Measurements from ENCODE around the gene ATF2.
"Not testable (repeated sequence)": the region's sequence is repeated elsewhere in the genome, so short reads cannot be mapped to it uniquely, and the experiment has no call there.

The ATF2 gene

DNA sequence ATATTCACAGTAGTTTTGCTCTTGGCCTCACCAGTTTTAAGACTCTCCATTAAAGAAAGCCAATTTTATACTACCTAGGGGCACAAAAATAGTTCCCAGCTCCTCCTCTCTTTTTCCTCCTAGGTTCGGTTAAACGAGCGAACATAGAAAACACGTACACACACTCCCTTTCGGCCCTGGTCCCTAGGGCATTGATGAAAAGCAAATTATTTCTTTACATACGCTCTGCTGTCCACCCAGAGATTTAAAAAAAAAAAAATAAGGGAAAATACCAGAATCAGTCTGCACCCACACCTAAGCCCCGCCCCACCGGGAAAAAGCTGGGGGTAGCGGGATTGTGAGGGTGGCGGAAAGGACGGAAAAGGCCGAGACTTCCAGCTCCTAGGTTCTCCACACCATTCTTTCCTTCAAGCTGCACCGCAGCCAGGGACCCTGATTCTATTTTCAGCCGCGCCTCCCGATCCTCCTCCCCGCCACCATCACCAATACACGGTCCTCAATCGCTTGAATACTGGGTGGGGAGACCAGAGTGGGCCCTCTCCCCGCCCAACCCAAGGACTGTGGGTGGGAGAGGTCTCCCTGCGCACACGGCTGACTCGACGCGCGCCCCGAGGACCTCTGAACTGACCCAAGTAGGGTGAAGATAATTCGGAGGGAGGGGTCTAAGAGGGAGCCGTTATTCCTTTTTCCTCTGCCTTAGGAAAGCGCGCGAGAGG is 769 bp downstream of the ATF2 start:
- DNase-seq (ENCODE audit: extremely low spot score, insufficient read length, low read depth), result no peak
- FAIRE-seq, result peak; percentile 44

DNA sequence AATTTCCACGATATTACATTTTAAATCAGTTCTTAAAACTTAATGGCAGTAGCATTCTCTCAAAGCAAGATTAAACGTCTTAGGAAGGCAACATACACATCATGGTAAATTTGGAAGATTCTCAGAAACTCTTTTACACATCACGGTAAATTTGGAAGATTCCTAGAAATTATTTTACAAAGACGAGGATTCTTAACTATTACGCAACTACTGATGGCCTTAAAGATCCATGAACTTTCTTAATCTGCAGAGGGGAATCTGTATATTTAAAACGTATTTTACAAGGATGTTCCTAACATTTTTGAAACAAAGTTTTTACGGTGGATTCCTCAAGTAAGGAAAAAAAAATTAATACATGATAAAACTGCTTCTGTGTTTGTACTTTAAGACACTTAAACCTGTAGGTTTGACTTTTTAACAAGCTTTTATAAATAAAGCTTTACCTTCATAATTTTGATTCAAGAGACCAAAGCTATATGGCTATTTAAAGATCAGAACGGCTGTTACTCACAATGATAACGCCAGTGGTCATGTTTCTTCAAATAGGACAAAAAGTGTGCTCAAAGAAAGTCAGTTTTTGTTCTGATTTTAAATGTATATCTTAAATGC is 1.7 kb downstream of the ATF2 start:
- FAIRE-seq (no peak), DNase-seq (ENCODE audit: extremely low spot score, insufficient read length, low read depth) (no peak)

- DNase-seq (ENCODE audit: extremely low spot score, insufficient read length, low read depth), result no peak
- FAIRE-seq, result no peak
These were observed 3.8 kb downstream of the ATF2 start for GRCh38 chr2:175164235-175164634.

DNA sequence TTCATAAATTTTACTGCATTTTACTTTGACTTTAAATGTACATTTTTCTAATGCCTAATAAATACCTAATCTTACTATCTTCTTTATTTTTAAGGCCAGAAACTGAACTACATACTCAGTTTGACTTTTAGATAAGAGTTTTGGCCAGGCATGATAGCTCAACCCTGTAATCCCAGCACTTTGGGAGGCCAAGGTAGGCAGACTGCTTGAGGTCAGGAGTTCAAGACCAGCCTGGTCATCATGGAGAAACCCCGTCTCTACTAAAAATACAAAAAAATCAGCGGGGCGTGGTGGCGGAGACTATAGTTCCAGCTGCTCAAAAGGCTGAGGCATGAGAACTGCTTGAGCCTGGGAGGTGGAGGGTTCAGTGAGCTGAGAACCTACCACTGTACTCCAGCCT is 9.1 kb downstream of the ATF2 start:
- no peak for FAIRE-seq
- DNase-seq (ENCODE audit: extremely low spot score, insufficient read length, low read depth), result no peak

DNA sequence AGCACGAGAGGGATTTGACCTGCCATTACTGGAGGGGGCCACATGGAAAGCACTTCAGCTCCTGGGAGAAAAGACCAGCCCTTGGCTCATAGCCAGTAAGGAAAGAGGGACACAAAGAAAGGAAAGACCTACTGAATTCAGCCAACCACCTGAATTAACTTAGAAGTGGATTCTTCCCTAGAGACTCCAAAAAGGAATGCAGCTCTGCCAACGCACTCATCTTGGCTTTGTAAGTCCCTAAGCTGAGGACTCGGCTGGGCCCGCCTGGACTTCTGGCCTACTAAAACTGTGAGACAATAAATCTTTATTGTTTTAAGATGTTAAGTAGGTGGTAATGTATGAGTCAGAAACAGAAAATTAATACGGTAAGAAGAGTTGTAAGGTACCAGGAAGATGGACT is 11.5 kb downstream of the ATF2 start:
- DNase-seq (ENCODE audit: extremely low spot score, insufficient read length, low read depth) (no peak), FAIRE-seq (no peak)

- FAIRE-seq (peak; percentile 52), DNase-seq (ENCODE audit: extremely low spot score, insufficient read length, low read depth) (no peak)
These were observed 13.3 kb downstream of the ATF2 start for GRCh38 chr2:175154661-175155082.

- DNase-seq (ENCODE audit: extremely low spot score, insufficient read length, low read depth), result no peak
- no peak for FAIRE-seq
These were observed 15.8 kb downstream of the ATF2 start for GRCh38 chr2:175152242-175152641.

- no peak for FAIRE-seq
- no peak for DNase-seq (ENCODE audit: extremely low spot score, insufficient read length, low read depth)
These were observed 16.2 kb downstream of the ATF2 start for GRCh38 chr2:175151791-175152190.

DNA sequence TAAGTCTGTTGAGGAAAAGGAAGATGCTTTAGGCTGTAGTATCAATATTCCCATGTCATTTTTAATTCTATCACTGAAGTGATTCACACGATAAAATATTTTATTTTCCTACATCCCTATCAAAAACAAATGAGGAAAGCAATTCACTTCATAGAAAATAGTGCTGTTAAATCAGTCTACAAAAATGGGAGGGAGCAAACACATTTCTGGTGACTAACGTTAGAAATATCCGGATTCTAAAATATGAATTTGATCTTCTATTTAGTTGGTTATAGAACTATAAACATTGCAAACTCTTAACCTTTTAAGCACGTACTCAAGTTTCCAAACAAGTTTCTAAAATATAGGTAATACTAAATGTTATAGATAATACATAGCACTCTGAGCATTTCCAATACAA is 20.8 kb downstream of the ATF2 start:
- FAIRE-seq (no peak), DNase-seq (ENCODE audit: extremely low spot score, insufficient read length, low read depth) (no peak)

DNA sequence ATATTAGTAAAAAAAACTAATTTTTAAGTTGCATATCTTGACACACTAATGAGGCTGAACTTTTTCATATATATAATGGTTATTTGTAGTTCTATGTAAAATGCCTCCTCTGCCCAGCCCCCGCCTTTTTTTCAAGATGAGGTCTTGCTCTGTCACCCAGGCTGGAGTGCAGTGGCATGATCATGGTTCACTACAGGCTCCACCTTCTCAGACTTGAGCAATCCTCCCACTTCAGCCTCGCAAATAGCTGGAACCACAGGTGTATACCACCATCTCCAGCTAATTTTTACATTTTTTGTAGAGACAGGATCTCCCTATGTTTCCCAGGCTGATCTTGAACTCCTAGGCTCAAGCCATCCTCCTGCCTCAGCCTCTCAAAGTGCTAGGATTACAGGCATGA is 24.3 kb downstream of the ATF2 start:
- DNase-seq (ENCODE audit: extremely low spot score, insufficient read length, low read depth), result no peak
- FAIRE-seq, result no peak

DNA sequence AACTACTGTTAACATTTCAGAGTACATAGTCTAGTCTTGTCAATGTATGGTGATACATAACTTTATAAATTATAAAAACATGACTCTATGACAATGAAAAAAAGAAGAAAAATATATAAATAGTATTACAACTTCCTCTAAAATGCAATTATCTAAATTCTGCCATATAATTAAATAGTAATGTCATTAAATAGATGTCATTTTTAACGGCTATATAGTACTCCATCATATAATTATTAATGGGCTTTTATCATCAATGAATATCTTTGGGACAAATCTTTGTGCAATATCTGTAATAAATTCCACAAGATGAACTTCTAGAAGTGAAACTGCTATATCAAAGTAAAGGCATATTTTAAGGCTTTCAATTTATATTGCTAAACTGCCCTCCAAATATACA is 24.8 kb downstream of the ATF2 start:
- FAIRE-seq, result no peak

DNA sequence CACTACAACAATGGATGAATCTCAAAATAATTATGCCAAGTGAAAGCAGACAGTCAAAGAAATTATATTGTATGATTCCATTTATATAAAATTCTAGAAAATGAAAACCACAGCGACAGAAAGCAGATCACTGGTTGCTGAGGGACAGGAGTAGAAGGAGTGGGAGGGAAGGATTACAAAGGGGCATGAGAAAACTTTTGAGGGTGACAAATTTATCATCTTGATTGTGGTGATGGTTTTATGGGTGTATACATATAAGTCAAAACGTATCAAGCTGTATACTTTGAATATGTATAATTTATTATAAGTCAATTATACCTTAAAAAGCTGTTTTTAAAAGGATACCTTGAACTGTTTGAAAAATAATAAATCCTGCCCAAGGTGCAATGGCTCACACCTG is 27.7 kb downstream of the ATF2 start:
- DNase-seq (ENCODE audit: extremely low spot score, insufficient read length, low read depth) (no peak), FAIRE-seq (no peak)

More for the DNA sequence above, 24.8 kb downstream of the ATF2 start:
- no peak for DNase-seq (ENCODE audit: extremely low spot score, insufficient read length, low read depth)

DNA sequence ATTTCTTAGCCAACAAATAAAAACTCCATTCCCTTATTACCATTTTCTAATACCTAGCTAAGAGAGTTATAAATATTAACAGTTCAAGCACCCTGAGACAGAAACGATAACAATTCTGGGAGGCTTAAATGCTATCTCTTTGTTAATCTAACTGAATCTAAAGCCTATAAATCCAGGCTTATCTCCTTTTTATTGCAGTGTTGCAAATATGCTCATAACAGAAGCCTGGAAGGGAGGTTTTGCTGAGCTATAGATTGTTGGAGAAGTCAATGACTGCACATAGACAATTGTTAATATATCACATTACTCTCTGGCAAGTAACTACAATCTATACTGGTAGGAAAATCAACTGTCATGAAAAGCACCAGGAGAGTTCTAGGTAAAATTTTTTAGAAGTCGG is 30.2 kb downstream of the ATF2 start:
- no peak for FAIRE-seq
- DNase-seq (ENCODE audit: extremely low spot score, insufficient read length, low read depth), result no peak

GRCh38 chr2:175136334-175137215 is 31.4 kb downstream of the ATF2 start:
- DNase-seq (ENCODE audit: extremely low spot score, insufficient read length, low read depth) (no peak), FAIRE-seq (peak; percentile 73)

DNA sequence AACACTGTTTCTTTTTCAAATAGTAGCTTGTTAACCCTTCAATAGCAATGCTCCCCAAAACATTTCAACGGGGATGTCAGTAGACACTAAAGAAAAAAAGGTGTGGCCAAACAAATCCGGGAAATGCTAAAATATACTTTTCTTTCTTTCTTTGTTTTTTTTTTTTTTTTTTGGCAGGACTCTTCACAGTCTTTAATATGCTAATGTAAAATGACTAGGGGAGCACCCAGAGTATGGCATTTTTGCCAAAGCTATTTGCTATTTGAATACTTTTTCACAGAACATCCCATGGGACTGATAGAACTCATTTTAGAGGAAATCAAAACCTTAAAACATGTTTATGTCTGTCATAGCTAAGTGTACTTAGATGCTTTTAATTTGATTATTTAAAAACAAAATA is 32.1 kb downstream of the ATF2 start:
- DNase-seq (ENCODE audit: extremely low spot score, insufficient read length, low read depth) (no peak), FAIRE-seq (no peak)

DNA sequence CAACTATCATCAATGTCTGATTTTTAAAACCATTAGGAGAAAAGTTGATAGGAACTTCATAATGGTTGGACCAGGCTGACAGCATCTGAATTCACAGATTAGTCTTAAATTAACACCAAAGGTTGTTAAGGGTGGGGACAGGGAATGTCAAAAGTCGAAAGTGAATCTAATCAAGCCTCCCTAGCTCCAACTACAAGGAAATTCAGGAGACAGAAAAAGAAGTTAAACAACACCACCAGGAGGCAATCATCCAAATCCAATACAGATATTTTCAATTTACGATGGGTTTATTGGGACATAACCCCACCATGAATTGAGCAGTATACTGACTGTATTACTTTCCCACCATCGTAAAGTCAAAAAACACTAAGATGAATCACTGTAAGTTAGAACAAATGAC is 32.8 kb downstream of the ATF2 start:
- FAIRE-seq, result no peak

DNA sequence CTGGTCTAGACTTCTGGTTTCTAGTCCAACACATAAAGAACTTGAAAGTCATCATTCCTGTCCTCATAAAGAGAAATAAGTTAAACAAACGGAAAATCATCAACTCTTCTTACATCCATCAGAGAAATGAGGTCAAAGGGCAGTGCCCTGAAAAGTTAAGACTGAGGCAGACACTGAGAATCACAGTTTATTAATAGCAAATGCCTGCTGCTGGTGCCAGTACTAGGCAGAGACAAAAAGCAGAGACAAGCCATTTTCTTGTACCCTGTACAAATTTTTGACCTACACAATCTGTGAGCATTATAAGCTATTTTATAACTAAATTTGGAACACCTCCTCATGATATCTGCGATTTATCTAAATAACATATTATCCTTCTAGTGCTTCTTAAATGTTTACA is 36.8 kb downstream of the ATF2 start:
- FAIRE-seq, result peak; percentile 42

More for the DNA sequence above, 32.8 kb downstream of the ATF2 start:
- no peak for DNase-seq (ENCODE audit: extremely low spot score, insufficient read length, low read depth)

GRCh38 chr2:175126661-175127060 is 41.3 kb downstream of the ATF2 start:
- no peak for FAIRE-seq
- DNase-seq (ENCODE audit: extremely low spot score, insufficient read length, low read depth), result no peak

More for the DNA sequence above, 36.8 kb downstream of the ATF2 start:
- no peak for DNase-seq (ENCODE audit: extremely low spot score, insufficient read length, low read depth)

- no peak for FAIRE-seq
- DNase-seq (ENCODE audit: extremely low spot score, insufficient read length, low read depth), result no peak
These were observed 44.7 kb downstream of the ATF2 start for GRCh38 chr2:175123254-175123653.

DNA sequence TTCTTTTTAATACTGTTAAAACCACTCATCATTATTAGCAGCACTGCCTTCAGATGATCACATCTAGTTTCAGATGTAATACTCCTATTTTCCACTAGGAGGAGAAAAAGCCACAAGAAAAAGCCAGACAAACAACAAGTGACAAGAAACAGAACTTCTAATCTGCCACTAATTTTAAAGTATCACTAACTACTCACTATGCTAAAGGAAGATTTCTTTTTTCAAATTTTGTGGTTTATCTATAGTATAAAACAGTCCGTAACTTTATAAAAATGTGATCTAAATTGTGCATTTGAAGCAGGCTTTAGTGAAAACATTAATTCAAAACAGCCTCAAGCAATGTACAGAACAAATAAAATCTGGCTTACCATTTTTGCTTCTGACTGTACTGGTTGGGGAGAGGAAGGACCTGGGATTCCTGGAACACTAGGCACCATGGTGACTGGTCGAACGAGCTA is 56.8 kb downstream of the ATF2 start:
- FAIRE-seq, result peak; percentile 83

GRCh38 chr2:175108091-175108490 is 59.9 kb downstream of the ATF2 start:
- FAIRE-seq; DNase-seq (ENCODE audit: extremely low spot score, insufficient read length, low read depth): not testable (repeated sequence)

More for the DNA sequence above, 56.8 kb downstream of the ATF2 start:
- DNase-seq (ENCODE audit: extremely low spot score, insufficient read length, low read depth), result peak; percentile 9
